CD14-positive monocyte (primary cell): ENCODE results near the gene CMTR1. TPM values are rescaled to one million over a fixed set of nuclear protein-coding genes. Genes with fewer than 3 reads are reported as not detected.

Experiments
- DNase-seq, 3 donors: peaks; one replicate each; pipeline ENCODE4 v3.0.0-alpha.2; 2011 to 2022
- H2AFZ ChIP-seq: 2 replicates; pipeline ENCODE4 v1.6.0; 2012; ENCODE audit warnings: mild to moderate bottlenecking, low read depth, low read length, inconsistent platforms; ENCODE audit not compliant: insufficient read depth, poor library complexity, severe bottlenecking
- H3K27ac ChIP-seq, 2 donors: 1 replicate in 1 of 2; 2 replicates in 1 of 2; pipeline ENCODE4 v1.5.1; 2012 to 2013; ENCODE audit warnings: low read length in 2 of 2, control low read depth in 1 of 2, inconsistent platforms in 1 of 2, low read depth in 1 of 2, mild to moderate bottlenecking in 1 of 2
- H3K27me3 ChIP-seq, 2 donors: one replicate each; pipeline versions ENCODE4 v1.6.0 to v1.6.1; 2011 to 2013; ENCODE audit warnings: low read length in 2 of 2; ENCODE audit not compliant: control insufficient read depth in 2 of 2, insufficient read depth in 2 of 2
- H3K36me3 ChIP-seq, 2 donors: replicated peaks in 1 of 2; 1 replicate in 1 of 2; 2 replicates in 1 of 2; pipeline versions ENCODE4 v1.5.1 to v1.6.1; 2012 to 2013; ENCODE audit warnings: low read length in 2 of 2, control low read depth in 1 of 2, inconsistent platforms in 1 of 2, mild to moderate bottlenecking in 1 of 2; ENCODE audit not compliant: insufficient read depth in 2 of 2, control insufficient read depth in 1 of 2
- H3K4me1 ChIP-seq, 2 donors: 1 replicate in 1 of 2; 2 replicates in 1 of 2; pipeline versions ENCODE4 v1.5.1 to v1.6.1; 2012 to 2013; ENCODE audit warnings: low read length in 2 of 2, control low read depth in 1 of 2, inconsistent platforms in 1 of 2, mild to moderate bottlenecking in 1 of 2, moderate library complexity in 1 of 2; ENCODE audit not compliant: insufficient read depth in 2 of 2, control insufficient read depth in 1 of 2
- H3K4me2 ChIP-seq: replicated peaks from 2 replicates; pipeline ENCODE3; 2012; ENCODE audit warnings: low read length, moderate library complexity, mild to moderate bottlenecking; ENCODE audit not compliant: poor library complexity, severe bottlenecking; ENCODE audit errors: extremely low read depth
- H3K4me3 ChIP-seq, 3 experiments: fragments of 200-600 bp in 1 of 3; sonication (generic) in 1 of 3; replicated peaks in 1 of 3; 1 replicate in 2 of 3; 2 replicates in 1 of 3; pipeline ENCODE4 v1.5.1; 2011 to 2013; ENCODE audit warnings: low read length in 3 of 3, mild to moderate bottlenecking in 3 of 3, control low read depth in 2 of 3, low read depth in 2 of 3, inconsistent platforms in 1 of 3, moderate library complexity in 1 of 3
- H3K79me2 ChIP-seq: 2 replicates; pipeline ENCODE4 v1.6.0; 2012; ENCODE audit warnings: mild to moderate bottlenecking, control low read depth, inconsistent platforms, low read length, moderate library complexity; ENCODE audit not compliant: insufficient read depth
- H3K9ac ChIP-seq: 2 replicates; pipeline ENCODE4 v1.6.0; 2017; ENCODE audit warnings: low read length, mild to moderate bottlenecking; ENCODE audit not compliant: insufficient read depth, poor library complexity, severe bottlenecking
- H3K9me3 ChIP-seq, 2 donors: replicated peaks in 1 of 2; 1 replicate in 1 of 2; 2 replicates in 1 of 2; pipeline versions ENCODE4 v1.5.1 to v1.6.1; 2012 to 2013; ENCODE audit warnings: low read length in 2 of 2, control low read depth in 1 of 2; ENCODE audit not compliant: control insufficient read depth in 1 of 2, insufficient read depth in 1 of 2
- H4K20me1 ChIP-seq: 2 replicates; pipeline ENCODE4 v1.6.0; 2012; ENCODE audit warnings: mild to moderate bottlenecking, low read length, control low read depth, moderate library complexity; ENCODE audit not compliant: insufficient read depth
- H3K27ac Mint-ChIP-seq, 7 donors: one replicate each; pipeline ENCODE4 v1.8.0; 2020; ENCODE audit warnings: mild to moderate bottlenecking in 7 of 7, mixed read lengths in 7 of 7, moderate library complexity in 6 of 7, inconsistent platforms in 2 of 7
- H3K27me3 Mint-ChIP-seq, 3 donors: one replicate each; pipeline ENCODE4 v1.8.0; 2021 to 2022; ENCODE audit warnings: low read depth in 3 of 3, mild to moderate bottlenecking in 3 of 3, mixed read lengths in 3 of 3, moderate library complexity in 3 of 3, inconsistent platforms in 1 of 3
- H3K36me3 Mint-ChIP-seq, 2 donors: one replicate each; pipeline ENCODE4 v1.8.0; 2020; ENCODE audit warnings: mixed read lengths in 2 of 2, inconsistent platforms in 1 of 2, mild to moderate bottlenecking in 1 of 2
- H3K4me1 Mint-ChIP-seq: one replicate; pipeline ENCODE4 v1.8.0; 2020; ENCODE audit warnings: mild to moderate bottlenecking, mixed read lengths
- H3K4me3 Mint-ChIP-seq, 2 donors: one replicate each; pipeline ENCODE4 v1.8.0; 2020; ENCODE audit warnings: mild to moderate bottlenecking in 2 of 2, mixed read lengths in 2 of 2, moderate library complexity in 1 of 2
- H3K9me3 Mint-ChIP-seq, 7 donors: one replicate each; pipeline ENCODE4 v1.8.0; 2020 to 2022; ENCODE audit warnings: mixed read lengths in 7 of 7, mild to moderate bottlenecking in 6 of 7, moderate library complexity in 6 of 7, inconsistent platforms in 2 of 7
- WGBS: methylation state at CpG from one replicate; pipeline ENCODE4 v1.1.5; 2013; ENCODE audit warnings: missing lambda C conversion rate; ENCODE audit not compliant: insufficient coverage; 5-methylcytosine and 5-hydroxymethylcytosine counted together
- intact Hi-C, 2 donors: fragments of 100-400 bp; cut with micrococcal nuclease; formaldehyde crosslinking; loops; one replicate each; pipeline versions ENCODE4 v1.15.0 to v1.15.1; 2023
- polyA plus RNA-seq, 3 donors: library from polyadenylated mRNA; depleted of rRNA in 1 of 3; unstranded in 2 of 3; stranded (reverse) in 1 of 3; fragments of 300-500 nt in 2 of 3; fragments of >200 nt in 1 of 3; fragmentation: Illumina TruSeq in 2 of 3; gene quantifications; 1 replicate in 2 of 3; 2 replicates in 1 of 3; pipeline ENCODE4 v1.2.3, GENCODE V29; 2012 to 2021
- TF ChIP-seq, protein P1 (sequence below): fragments of 200-600 bp; IDR thresholded peaks from one replicate; pipeline ENCODE4 v1.8.0; 2022; ENCODE audit warnings: antibody characterized with exemption, mild to moderate bottlenecking

CMTR1 gene
- polyA plus RNA-seq, 3 donors = 12.0 to 32.3 (median 15.3) TPM

DNA sequence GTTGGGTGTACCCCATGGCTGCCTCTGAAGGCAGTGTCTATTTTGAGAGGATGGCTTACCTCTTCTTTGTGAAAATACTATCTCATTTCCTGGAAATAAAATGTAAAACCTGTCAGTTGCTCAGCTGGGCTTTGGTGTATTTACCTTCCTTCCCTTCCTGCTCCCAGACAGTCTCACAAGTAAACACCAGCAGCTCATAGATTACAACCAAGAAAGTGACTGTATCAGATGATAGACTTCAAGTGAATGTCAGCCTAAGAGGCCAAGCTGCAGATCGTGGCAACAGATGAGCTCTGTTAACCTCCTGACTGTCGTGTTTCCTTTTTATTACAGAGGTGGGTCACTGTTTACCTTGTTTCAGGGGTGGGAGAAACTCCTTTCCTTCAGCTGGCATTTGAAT is 41.9 kb upstream of the CMTR1 start:
- H3K27ac Mint-ChIP-seq = no peak overlapping the region
- Histone ChIP-seq H3K4me2 (no peak overlapping the region), H3K36me3 (peaks cover 53 to 82% of the 10 kb centered on the region in 2 donors), H3K9me3 (no peaks in the 10 kb centered on the region), H3K4me3 (no peak overlapping the region), H3K4me1 (no peaks in the 10 kb centered on the region), H3K27me3 (no peaks in the 10 kb centered on the region), H2AFZ (no peak overlapping the region), H3K79me2 (no peaks in the 10 kb centered on the region), H3K27ac (no peak overlapping the region), H3K9ac (peak overlapping the region; percentile 27), H4K20me1 (no peaks in the 10 kb centered on the region)
- peaks cover 0 to 1% (median 0%) of the 10 kb centered on the region in 3 donors for H3K27me3 Mint-ChIP-seq
- H3K4me3 Mint-ChIP-seq = no peak overlapping the region
- TF ChIP-seq, protein P1, sequence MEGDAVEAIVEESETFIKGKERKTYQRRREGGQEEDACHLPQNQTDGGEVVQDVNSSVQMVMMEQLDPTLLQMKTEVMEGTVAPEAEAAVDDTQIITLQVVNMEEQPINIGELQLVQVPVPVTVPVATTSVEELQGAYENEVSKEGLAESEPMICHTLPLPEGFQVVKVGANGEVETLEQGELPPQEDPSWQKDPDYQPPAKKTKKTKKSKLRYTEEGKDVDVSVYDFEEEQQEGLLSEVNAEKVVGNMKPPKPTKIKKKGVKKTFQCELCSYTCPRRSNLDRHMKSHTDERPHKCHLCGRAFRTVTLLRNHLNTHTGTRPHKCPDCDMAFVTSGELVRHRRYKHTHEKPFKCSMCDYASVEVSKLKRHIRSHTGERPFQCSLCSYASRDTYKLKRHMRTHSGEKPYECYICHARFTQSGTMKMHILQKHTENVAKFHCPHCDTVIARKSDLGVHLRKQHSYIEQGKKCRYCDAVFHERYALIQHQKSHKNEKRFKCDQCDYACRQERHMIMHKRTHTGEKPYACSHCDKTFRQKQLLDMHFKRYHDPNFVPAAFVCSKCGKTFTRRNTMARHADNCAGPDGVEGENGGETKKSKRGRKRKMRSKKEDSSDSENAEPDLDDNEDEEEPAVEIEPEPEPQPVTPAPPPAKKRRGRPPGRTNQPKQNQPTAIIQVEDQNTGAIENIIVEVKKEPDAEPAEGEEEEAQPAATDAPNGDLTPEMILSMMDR = no peak
- H3K9me3 Mint-ChIP-seq = no peaks in the 10 kb centered on the region
- peaks cover 23 to 24% of the 10 kb centered on the region in 2 donors for H3K36me3 Mint-ChIP-seq
- no CpG with 5 or more reads among the region's 2 CpGs for WGBS
- DNase-seq = no peak
- intact Hi-C loops = no loop called here
- H3K4me1 Mint-ChIP-seq = no peaks in the 10 kb centered on the region

DNA sequence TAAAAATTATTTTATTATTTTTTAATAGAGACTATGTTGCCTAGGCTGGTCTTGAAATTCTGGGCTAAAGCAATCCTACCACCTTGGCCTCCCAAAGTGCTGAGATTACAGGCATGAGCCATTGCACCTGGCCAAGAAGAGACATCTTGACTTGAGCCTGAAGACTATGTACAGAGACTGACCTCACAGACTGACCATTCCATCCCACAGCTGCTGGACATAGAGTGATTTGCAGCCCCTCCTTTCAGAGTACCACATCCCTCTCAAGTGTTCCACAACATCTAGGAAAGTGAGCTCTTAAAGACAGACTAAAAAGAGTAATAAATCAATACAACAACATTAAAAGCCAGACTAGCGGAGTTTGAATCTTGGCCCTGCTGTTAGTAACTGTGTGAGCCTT is 40.2 kb upstream of the CMTR1 start:
- no CpG with 5 or more reads among the region's 1 CpG for WGBS
- Histone ChIP-seq H3K4me1 (peaks cover 2 to 3% of the 10 kb centered on the region in 2 donors), H3K36me3 (peaks cover 37 to 65% of the 10 kb centered on the region in 2 donors), H3K27ac (no peak overlapping the region), H2AFZ (no peak overlapping the region), H3K27me3 (no peaks in the 10 kb centered on the region), H3K4me2 (no peak overlapping the region), H3K4me3 (no peak overlapping the region), H3K9ac (no peak overlapping the region), H3K9me3 (no peaks in the 10 kb centered on the region), H3K79me2 (no peaks in the 10 kb centered on the region), H4K20me1 (no peaks in the 10 kb centered on the region)
- DNase-seq = no peak
- Mint-ChIP-seq H3K36me3 (peaks cover 12 to 18% of the 10 kb centered on the region in 2 donors), H3K9me3 (peaks cover 0 to 10% (median 3%) of the 10 kb centered on the region in 7 donors), H3K27ac (no peak overlapping the region), H3K4me1 (peaks cover 3% of the 10 kb centered on the region), H3K27me3 (peaks cover 0 to 2% (median 1%) of the 10 kb centered on the region in 3 donors), H3K4me3 (no peak overlapping the region)
- TF ChIP-seq, protein P1 = no peak
- intact Hi-C loops = no loop called here
